ENCODE results near the gene MYL9. TPM values are rescaled to one million over a fixed set of nuclear protein-coding genes. Genes with fewer than 3 reads are reported as not detected.

The MYL9 gene
- total RNA-seq, 4 donors from 2014 or later: 2,169 to 3,466 (median 2,516) TPM

DNA sequence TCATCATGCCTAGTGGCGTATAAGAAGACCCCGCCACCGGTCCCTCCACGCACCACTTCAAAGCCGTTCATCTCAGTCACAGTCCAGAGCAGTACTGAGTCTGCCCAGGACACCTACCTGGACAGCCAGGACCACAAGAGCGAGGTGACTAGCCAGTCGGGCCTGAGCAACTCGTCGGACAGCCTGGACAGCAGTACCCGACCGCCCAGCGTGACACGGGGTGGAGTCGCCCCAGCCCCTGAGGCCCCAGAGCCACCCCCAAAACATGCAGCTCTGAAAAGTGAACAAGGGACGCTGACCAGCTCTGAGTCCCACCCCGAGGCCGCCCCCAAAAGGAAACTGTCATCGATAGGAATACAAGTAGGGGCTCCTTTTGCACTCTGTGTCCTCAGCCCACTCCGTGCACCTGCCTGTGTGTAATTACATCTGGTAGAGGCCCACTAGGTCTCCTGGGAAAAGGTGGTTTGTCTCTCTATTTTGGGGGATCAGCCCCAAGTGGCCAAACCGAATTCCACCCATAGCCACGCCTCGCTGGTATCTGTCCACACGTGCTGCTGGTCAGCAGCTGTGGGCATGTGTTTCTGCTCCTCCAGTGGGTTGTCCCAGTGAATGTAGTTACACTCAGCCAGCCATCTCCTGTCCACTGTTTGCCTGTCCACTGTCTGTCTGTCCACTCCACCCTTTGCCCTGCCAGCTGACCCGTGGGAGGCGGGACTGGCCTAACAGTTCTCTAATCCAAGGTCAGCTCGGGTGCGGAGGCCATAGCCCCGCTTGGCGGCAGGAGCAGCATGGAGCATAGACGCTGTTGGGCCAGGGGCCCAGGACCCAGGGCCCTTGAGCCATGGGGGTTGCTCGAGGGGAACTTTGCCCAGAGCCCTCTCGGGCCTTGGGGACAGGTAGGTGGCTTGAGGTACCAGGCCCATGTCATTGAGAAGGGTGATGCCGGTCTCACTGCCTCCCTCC is 44.3 kb upstream of the MYL9 start:
- 93% methylated on average over 23 of the region's 33 CpGs for WGBS
- H3K27me3 ChIP-seq: no peaks in the 10 kb centered on the region
- peak overlapping the region; percentile 32 to 84 (median 82) for H3K27ac ChIP-seq (replicated peaks in 1 of 4)
- DNase-seq (ENCODE audit: extremely low spot score): no peak
- intact Hi-C loops (cut with DNase I): no loop called here
- peaks cover 37 to 64% (median 56%) of the 10 kb centered on the region in 4 donors for H3K4me1 ChIP-seq
- TF ChIP-seq EP300 (IDR thresholded peaks at IDR 0.05): no peak
- TF ChIP-seq, protein P1, sequence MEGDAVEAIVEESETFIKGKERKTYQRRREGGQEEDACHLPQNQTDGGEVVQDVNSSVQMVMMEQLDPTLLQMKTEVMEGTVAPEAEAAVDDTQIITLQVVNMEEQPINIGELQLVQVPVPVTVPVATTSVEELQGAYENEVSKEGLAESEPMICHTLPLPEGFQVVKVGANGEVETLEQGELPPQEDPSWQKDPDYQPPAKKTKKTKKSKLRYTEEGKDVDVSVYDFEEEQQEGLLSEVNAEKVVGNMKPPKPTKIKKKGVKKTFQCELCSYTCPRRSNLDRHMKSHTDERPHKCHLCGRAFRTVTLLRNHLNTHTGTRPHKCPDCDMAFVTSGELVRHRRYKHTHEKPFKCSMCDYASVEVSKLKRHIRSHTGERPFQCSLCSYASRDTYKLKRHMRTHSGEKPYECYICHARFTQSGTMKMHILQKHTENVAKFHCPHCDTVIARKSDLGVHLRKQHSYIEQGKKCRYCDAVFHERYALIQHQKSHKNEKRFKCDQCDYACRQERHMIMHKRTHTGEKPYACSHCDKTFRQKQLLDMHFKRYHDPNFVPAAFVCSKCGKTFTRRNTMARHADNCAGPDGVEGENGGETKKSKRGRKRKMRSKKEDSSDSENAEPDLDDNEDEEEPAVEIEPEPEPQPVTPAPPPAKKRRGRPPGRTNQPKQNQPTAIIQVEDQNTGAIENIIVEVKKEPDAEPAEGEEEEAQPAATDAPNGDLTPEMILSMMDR (IDR thresholded peaks at IDR 0.05): no peak
- no peak overlapping the region for H3K4me3 ChIP-seq
- peaks cover 41 to 62% (median 60%) of the 10 kb centered on the region in 4 donors for H3K36me3 ChIP-seq
- no peaks in the 10 kb centered on the region for H3K9me3 ChIP-seq

DNA sequence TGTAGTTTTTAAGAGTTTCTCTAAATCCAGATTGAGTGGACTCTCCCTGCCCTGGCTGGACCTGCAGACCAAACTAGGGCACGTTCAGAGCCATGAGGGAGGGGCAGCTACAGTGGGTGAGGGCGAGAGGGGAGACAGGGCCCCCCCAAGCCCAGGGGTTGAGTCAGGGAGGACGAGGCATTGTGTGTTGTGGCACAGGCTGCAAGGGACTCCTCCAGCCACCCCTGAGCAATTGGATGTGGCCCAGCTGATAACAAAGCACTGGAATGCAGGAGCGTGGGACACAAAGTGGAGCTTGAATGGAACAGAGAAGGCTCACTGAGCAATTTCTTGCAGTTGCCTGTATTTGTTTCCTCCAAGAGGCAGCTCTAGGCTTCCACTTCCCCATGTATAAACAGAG is 43.5 kb upstream of the MYL9 start:
- H3K36me3 ChIP-seq: peaks cover 41 to 71% (median 64%) of the 10 kb centered on the region in 4 donors
- H3K9me3 ChIP-seq: no peaks in the 10 kb centered on the region
- peak overlapping the region in 3 of 4 donors; percentile 11 to 84 (median 32) for H3K27ac ChIP-seq (replicated peaks in 1 of 4)
- intact Hi-C loops (cut with DNase I): no loop called here
- H3K4me3 ChIP-seq: no peak overlapping the region
- TF ChIP-seq EP300 (IDR thresholded peaks at IDR 0.05) (no peak), POLR2A (IDR thresholded peaks at IDR 0.05; ENCODE audit: low read depth) (no peak), POLR2AphosphoS5 (IDR thresholded peaks at IDR 0.05) (no peak)
- TF ChIP-seq, protein P1 (IDR thresholded peaks at IDR 0.05): no peak
- no peaks in the 10 kb centered on the region for H3K27me3 ChIP-seq
- H3K4me1 ChIP-seq: peaks cover 35 to 61% (median 49%) of the 10 kb centered on the region in 4 donors
- 76% methylated on average over 4 of the region's 4 CpGs for WGBS
- DNase-seq (ENCODE audit: extremely low spot score): no peak

DNA sequence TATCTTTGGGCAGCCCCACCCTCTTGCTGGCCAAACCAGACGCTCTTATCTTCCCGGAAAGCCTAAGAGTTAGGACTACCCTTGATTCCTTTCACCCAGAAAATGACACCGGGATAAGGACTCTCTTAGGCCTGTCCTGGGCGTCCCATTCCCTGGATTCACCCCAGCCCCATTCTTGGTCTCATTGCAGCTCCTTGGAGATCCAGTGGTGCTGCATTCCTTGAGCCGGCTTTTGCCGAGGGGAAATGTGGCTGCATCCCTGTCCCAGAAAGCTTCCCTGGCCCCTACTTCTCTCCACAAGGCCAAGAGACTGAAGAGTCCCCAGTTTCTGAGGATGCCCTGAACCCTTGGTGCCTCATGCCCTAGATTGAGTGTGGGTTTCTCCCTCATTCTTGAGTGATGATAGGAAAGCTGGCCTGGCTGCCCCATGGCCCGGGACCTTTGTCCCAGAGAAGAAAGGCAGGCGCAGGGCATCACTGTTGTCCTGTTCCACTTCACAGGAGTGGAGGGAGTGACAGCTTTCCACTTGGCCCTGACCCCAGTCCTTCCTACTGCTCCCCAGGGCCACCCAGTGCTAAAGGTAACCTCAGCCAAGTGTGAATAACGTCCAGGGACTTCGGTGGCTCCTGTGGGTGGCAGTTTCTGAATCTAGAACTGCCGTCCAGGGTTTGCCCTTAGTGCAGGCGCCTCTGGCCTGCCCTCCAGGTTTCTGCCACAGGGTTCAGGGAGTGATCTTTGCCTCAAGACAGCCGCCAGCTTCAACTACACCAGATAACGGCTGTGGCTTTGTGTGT is 42.7 kb upstream of the MYL9 start:
- peaks cover 35 to 61% (median 44%) of the 10 kb centered on the region in 4 donors for H3K4me1 ChIP-seq
- TF ChIP-seq EP300 (IDR thresholded peaks at IDR 0.05) (no peak), POLR2AphosphoS5 (IDR thresholded peaks at IDR 0.05) (no peak), POLR2A (IDR thresholded peaks at IDR 0.05; ENCODE audit: low read depth) (no peak)
- TF ChIP-seq, protein P1 (IDR thresholded peaks at IDR 0.05): no peak
- no peaks in the 10 kb centered on the region for H3K9me3 ChIP-seq
- H3K27ac ChIP-seq (replicated peaks in 1 of 4): peak overlapping the region in 3 of 4 donors; percentile 11 to 84 (median 34)
- intact Hi-C loops (cut with DNase I): no loop called here
- H3K27me3 ChIP-seq: no peaks in the 10 kb centered on the region
- peaks cover 41 to 77% (median 67%) of the 10 kb centered on the region in 4 donors for H3K36me3 ChIP-seq
- WGBS: 84% methylated on average over 13 of the region's 14 CpGs
- no peak for DNase-seq (ENCODE audit: extremely low spot score)
- no peak overlapping the region for H3K4me3 ChIP-seq

DNA sequence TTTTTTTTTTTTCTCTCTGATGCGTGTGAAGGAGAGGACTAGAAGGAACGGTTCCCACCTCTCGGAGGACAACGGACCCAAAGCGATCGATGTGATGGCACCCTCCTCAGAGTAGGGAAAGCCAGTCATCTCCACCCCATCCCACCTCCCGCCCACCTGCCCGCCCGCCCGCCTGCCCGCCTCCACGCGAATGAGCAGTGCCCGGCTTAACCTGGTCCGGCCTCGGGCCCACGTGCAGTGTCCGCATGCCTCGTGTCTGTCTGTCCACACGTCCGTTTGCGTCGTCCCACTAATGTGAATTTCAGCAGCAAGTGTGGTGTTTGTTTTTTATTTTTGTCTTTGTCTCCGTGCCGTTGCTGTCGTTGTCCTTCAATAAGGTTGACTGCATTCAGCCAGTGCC is 42.1 kb upstream of the MYL9 start:
- Histone ChIP-seq H3K4me1 (peaks cover 32 to 56% (median 38%) of the 10 kb centered on the region in 4 donors), H3K36me3 (peaks cover 41 to 84% (median 72%) of the 10 kb centered on the region in 4 donors)

More for the DNA sequence above, 42.1 kb upstream of the MYL9 start:
- H3K27me3 ChIP-seq: no peaks in the 10 kb centered on the region
- H3K27ac ChIP-seq (replicated peaks in 1 of 4): peak overlapping the region in 1 of 4 donors; percentile 11
- H3K9me3 ChIP-seq: no peaks in the 10 kb centered on the region
- DNase-seq (ENCODE audit: extremely low spot score): no peak
- intact Hi-C loops (cut with DNase I): no loop called here
- 85% methylated on average over 26 of the region's 26 CpGs for WGBS
- TF ChIP-seq EP300 (IDR thresholded peaks at IDR 0.05) (no peak), POLR2AphosphoS5 (IDR thresholded peaks at IDR 0.05) (no peak), POLR2A (IDR thresholded peaks at IDR 0.05; ENCODE audit: low read depth) (no peak)
- TF ChIP-seq, protein P1 (IDR thresholded peaks at IDR 0.05): no peak
- H3K4me3 ChIP-seq: no peak overlapping the region
